DND-41 (cell line): ENCODE results near the gene WDR31.
"Not testable (repeated sequence)": the region's sequence is repeated elsewhere in the genome, so short reads cannot be mapped to it uniquely, and the experiment has no call there.

Source experiments
- EZH2 ChIP-seq: IDR thresholded peaks from 3 replicates; pipeline ENCODE4 v1.6.1; 2012; ENCODE audit warnings: borderline replicate concordance, low read depth, mild to moderate bottlenecking, moderate library complexity, low read length, inconsistent platforms; ENCODE audit not compliant: severe bottlenecking
- TF ChIP-seq, protein P1 (sequence below): IDR thresholded peaks from 2 replicates; pipeline ENCODE4 v1.5.1; 2012; ENCODE audit warnings: borderline replicate concordance, low read length, moderate library complexity, mild to moderate bottlenecking; ENCODE audit not compliant: poor library complexity, severe bottlenecking; ENCODE audit errors: extremely low read depth

DNA sequence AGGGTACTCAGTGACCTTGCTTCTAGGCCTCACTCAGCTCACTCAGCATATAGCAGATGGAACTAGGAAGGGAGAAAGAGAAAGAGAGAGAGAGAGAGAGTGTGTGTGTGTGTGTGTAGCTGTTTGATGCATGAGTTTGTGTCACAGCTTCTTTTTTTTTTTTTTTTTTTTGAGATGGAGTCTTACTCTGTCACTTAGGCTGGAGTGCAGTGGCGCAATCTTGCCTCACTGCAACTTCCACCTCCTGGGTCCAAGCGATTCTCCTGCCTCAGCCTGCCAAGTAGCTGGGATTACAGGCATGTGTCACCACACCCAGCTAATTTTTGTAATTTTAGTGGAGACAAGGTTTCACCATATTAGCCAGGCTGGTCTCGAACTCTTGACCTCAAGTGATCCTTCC lies 25.6 kb upstream of the WDR31 start:
- TF ChIP-seq, protein P1, sequence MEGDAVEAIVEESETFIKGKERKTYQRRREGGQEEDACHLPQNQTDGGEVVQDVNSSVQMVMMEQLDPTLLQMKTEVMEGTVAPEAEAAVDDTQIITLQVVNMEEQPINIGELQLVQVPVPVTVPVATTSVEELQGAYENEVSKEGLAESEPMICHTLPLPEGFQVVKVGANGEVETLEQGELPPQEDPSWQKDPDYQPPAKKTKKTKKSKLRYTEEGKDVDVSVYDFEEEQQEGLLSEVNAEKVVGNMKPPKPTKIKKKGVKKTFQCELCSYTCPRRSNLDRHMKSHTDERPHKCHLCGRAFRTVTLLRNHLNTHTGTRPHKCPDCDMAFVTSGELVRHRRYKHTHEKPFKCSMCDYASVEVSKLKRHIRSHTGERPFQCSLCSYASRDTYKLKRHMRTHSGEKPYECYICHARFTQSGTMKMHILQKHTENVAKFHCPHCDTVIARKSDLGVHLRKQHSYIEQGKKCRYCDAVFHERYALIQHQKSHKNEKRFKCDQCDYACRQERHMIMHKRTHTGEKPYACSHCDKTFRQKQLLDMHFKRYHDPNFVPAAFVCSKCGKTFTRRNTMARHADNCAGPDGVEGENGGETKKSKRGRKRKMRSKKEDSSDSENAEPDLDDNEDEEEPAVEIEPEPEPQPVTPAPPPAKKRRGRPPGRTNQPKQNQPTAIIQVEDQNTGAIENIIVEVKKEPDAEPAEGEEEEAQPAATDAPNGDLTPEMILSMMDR = not testable (repeated sequence)
- not testable (repeated sequence) for TF ChIP-seq EZH2
